Smooth muscle cell (in vitro differentiated cells): ENCODE data around the gene CILP2. TPM values are rescaled to one million over a fixed set of nuclear protein-coding genes. Genes with fewer than 3 reads are reported as not detected.

Experiments used
- DNase-seq: peaks from one replicate; lab custom pipeline; 2025; ENCODE audit not compliant: unreplicated experiment; lab: John Stamatoyannopoulos, UW
- H2AFZ ChIP-seq: fragments of 200-600 bp; sonication (generic); 2 replicates; pipeline ENCODE4 v1.6.0; 2016; ENCODE audit warnings: antibody characterized with exemption, low read depth, mild to moderate bottlenecking
- H3F3A ChIP-seq: fragments of 200-600 bp; sonication (generic); 2 replicates; pipeline ENCODE4 v1.6.0; 2017; ENCODE audit warnings: antibody characterized with exemption, low read depth
- H3K27ac ChIP-seq: fragments of 200-600 bp; sonication (generic); 2 replicates; pipeline ENCODE4 v1.5.1; 2016; ENCODE audit warnings: low read depth, mild to moderate bottlenecking
- H3K27me3 ChIP-seq: fragments of 200-600 bp; sonication (generic); 2 replicates; pipeline ENCODE4 v1.6.1; 2016; ENCODE audit warnings: low read depth, mild to moderate bottlenecking
- H3K36me3 ChIP-seq: fragments of 200-600 bp; sonication (generic); 2 replicates; pipeline ENCODE4 v1.5.1; 2016; ENCODE audit warnings: low read depth
- H3K4me1 ChIP-seq: fragments of 200-600 bp; sonication (generic); 2 replicates; pipeline ENCODE4 v1.5.1; 2016; ENCODE audit warnings: low read depth
- H3K4me2 ChIP-seq: fragments of 200-600 bp; sonication (generic); 2 replicates; pipeline ENCODE4 v1.6.0; 2016; ENCODE audit warnings: mild to moderate bottlenecking
- H3K4me3 ChIP-seq: fragments of 200-600 bp; sonication (generic); 2 replicates; pipeline ENCODE4 v1.5.1; 2016; ENCODE audit warnings: mild to moderate bottlenecking
- H3K79me2 ChIP-seq: fragments of 200-600 bp; sonication (generic); 2 replicates; pipeline ENCODE4 v1.6.0; 2016; ENCODE audit warnings: low read depth, mild to moderate bottlenecking
- H3K9ac ChIP-seq: fragments of 200-600 bp; sonication (generic); 2 replicates; pipeline ENCODE4 v1.6.0; 2016; ENCODE audit warnings: low read depth
- H3K9me3 ChIP-seq: fragments of 200-600 bp; sonication (generic); replicated peaks from 2 replicates; pipeline ENCODE4 v1.5.1; 2016; ENCODE audit warnings: low read depth
- H4K20me1 ChIP-seq: fragments of 200-600 bp; sonication (generic); 2 replicates; pipeline ENCODE4 v1.6.0; 2016; ENCODE audit warnings: low read depth
- WGBS: methylation state at CpG from one replicate; pipeline ENCODE4 v1.1.7; 2016; ENCODE audit warnings: low lambda C conversion rate; 5-methylcytosine and 5-hydroxymethylcytosine counted together
- polyA plus RNA-seq: library from polyadenylated mRNA; unstranded; fragments of >200 nt; fragmentation: Nextera tagmentation; extraction: Ambion mirVana; gene quantifications from 2 replicates; pipeline ENCODE4 v1.2.1, GENCODE V29; 2016
- total RNA-seq: library from RNA; depleted of rRNA; stranded (reverse); fragments of >200 nt; gene quantifications from 2 replicates; pipeline ENCODE4 v1.2.3, GENCODE V29; 2014
- TF ChIP-seq, protein P1 (sequence below): fragments of 200-600 bp; sonication (generic); IDR thresholded peaks from 2 replicates; pipeline ENCODE4 v1.5.1; 2017; ENCODE audit warnings: borderline replicate concordance, mild to moderate bottlenecking, antibody characterized with exemption; ENCODE audit not compliant: insufficient read depth, poor library complexity, severe bottlenecking

CILP2 gene
- total and polyA plus RNA-seq, 2 experiments from 2014 or later: 27.2 to 95.0 TPM

DNA sequence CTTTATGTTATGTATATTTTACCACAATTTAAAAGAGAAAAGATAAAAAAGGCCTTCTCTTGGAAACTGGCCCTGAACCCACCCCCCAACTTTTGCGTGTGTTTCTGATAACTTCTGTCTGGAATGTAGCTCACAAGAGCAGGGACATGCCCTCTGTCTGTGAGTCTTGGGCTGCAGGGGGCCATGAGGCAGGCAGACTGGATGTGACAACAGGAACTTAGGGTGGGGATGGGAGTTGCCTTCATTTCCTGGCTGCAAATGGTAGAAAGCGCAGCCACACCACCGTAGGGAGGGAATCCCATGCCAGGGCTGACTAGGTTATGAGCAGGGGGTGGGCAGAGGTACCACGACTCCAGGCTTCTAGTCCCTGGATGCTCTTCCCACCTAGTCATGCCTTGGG, 21.9 kb downstream of the CILP2 start:
- H3K27me3 ChIP-seq: no peaks in the 10 kb centered on the region
- DNase-seq: no peak
- no peaks in the 10 kb centered on the region for H3K36me3 ChIP-seq
- 74% methylated on average over 4 of the region's 4 CpGs for WGBS
- no peak overlapping the region for H3K9ac ChIP-seq
- TF ChIP-seq, protein P1, sequence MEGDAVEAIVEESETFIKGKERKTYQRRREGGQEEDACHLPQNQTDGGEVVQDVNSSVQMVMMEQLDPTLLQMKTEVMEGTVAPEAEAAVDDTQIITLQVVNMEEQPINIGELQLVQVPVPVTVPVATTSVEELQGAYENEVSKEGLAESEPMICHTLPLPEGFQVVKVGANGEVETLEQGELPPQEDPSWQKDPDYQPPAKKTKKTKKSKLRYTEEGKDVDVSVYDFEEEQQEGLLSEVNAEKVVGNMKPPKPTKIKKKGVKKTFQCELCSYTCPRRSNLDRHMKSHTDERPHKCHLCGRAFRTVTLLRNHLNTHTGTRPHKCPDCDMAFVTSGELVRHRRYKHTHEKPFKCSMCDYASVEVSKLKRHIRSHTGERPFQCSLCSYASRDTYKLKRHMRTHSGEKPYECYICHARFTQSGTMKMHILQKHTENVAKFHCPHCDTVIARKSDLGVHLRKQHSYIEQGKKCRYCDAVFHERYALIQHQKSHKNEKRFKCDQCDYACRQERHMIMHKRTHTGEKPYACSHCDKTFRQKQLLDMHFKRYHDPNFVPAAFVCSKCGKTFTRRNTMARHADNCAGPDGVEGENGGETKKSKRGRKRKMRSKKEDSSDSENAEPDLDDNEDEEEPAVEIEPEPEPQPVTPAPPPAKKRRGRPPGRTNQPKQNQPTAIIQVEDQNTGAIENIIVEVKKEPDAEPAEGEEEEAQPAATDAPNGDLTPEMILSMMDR: no peak
- no peak overlapping the region for H3K4me3 ChIP-seq
- no peaks in the 10 kb centered on the region for H3F3A ChIP-seq
- H4K20me1 ChIP-seq: no peaks in the 10 kb centered on the region
- no peaks in the 10 kb centered on the region for H3K9me3 ChIP-seq
- no peak overlapping the region for H2AFZ ChIP-seq
- H3K79me2 ChIP-seq: no peaks in the 10 kb centered on the region
- no peaks in the 10 kb centered on the region for H3K4me1 ChIP-seq
- no peak overlapping the region for H3K4me2 ChIP-seq
- H3K27ac ChIP-seq: no peak overlapping the region

DNA sequence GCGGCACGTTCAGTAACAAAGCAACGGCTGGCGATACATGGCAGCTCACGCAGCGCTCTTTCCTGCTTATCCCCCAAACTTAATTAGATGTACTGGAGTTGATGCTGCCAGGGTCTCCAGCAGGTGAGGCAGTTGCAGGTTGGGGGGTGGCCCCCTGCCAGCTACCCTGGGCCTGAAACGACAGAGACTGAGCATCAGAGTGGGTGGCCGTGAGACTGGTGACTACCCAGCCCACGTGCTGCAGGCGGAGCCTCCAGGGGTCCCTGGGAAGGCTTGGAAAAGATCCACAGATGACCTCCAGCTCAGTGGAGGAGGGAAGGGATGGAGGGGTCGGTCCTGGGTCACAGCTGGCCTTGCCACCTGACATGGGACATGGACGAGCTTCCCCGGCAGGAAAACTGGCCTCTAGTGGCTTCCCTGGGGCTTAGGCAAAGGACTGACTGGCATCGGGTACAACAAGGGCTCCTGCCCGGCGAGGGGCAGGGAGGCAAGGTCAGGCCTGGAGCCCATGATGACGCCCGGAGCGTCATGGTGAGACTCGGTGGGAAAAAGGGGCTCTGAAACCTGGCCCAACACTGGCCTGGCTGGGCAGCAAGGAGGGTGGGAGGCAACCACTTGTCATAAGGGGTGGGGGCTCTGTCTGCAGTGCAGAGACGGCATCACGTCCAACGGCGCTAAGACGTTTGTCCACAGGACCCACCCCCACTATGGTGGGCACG, 24.0 kb downstream of the CILP2 start:
- no peak overlapping the region for H3K9ac ChIP-seq
- H4K20me1 ChIP-seq: no peaks in the 10 kb centered on the region
- no peak overlapping the region for H3K27ac ChIP-seq
- no peak for DNase-seq
- H3K4me1 ChIP-seq: no peaks in the 10 kb centered on the region
- TF ChIP-seq, protein P1: no peak
- no peaks in the 10 kb centered on the region for H3K36me3 ChIP-seq
- no peaks in the 10 kb centered on the region for H3K9me3 ChIP-seq
- H3F3A ChIP-seq: no peaks in the 10 kb centered on the region
- 95% methylated on average over 26 of the region's 26 CpGs for WGBS
- H3K79me2 ChIP-seq: no peaks in the 10 kb centered on the region
- no peak overlapping the region for H2AFZ ChIP-seq
- H3K4me3 ChIP-seq: no peak overlapping the region
- no peaks in the 10 kb centered on the region for H3K27me3 ChIP-seq
- H3K4me2 ChIP-seq: no peak overlapping the region

DNA sequence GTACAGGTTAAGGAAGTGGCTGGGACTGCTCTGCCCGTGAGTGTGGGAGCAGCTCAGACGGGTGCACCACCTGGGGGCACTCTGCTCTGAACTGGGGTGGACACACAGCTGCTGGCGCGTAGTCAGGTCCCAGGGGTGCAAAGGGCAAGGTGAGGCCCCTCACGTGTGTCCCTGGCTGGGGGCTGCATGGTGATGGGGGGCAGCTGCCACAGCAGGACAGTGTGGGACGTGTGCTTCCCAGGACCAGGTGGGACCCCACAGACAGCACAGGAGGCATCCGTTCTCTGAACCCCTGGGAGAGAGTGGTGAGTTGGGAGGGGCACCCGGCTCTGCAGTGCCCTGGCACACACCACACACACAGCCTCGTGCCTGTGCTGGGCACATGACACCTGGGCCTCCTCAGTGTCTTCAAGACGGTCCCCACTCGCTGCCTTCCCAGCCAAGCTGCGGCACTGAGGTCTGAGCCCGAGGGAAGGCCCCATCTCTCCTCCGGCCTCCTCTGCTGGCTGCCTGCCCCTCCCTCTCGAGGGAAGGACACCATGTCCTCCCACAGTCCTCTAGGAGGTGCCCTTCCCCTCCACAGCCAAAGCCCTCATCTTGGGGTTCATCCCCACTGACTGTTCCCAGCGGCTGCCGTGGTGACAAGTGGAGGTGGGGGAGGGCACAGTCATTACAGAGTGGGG, 24.7 kb downstream of the CILP2 start:
- H4K20me1 ChIP-seq: no peaks in the 10 kb centered on the region
- DNase-seq: no peak
- H2AFZ ChIP-seq: no peak overlapping the region
- H3K9ac ChIP-seq: no peak overlapping the region
- H3K9me3 ChIP-seq: no peaks in the 10 kb centered on the region
- no peaks in the 10 kb centered on the region for H3K27me3 ChIP-seq
- H3K4me1 ChIP-seq: no peaks in the 10 kb centered on the region
- H3K27ac ChIP-seq: no peak overlapping the region
- no peak overlapping the region for H3K4me2 ChIP-seq
- TF ChIP-seq, protein P1: no peak
- 93% methylated on average over 17 of the region's 17 CpGs for WGBS
- H3K36me3 ChIP-seq: no peaks in the 10 kb centered on the region
- H3F3A ChIP-seq: no peaks in the 10 kb centered on the region
- no peak overlapping the region for H3K4me3 ChIP-seq
- H3K79me2 ChIP-seq: no peaks in the 10 kb centered on the region

DNA sequence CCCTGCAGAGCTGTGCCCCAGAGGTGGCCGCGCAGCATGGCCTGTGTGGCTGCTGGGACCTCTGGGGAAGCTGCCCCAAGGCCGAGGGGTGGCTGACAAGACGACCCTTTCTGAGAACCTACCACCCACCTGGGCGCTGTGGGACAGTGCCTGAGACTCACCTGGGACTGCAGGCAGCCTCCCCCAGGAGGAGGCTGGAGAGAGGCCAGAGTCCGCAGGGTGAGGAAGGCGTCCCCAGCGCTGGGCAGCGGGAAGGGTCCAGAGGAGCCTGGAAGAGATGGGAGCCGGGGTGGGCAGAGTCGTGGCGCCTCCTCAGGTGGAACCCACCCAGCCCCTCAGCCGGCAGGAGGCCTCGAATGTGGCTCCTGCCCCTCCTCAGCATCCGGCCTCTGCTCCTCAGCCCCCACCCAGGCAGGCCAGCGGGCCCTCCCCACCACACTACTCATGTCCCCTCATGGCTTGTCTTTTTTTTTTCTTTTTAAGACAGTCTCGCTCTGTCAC, 25.3 kb downstream of the CILP2 start:
- 96% methylated on average over 11 of the region's 17 CpGs for WGBS
- Histone ChIP-seq H3K9me3 (no peaks in the 10 kb centered on the region), H2AFZ (no peak overlapping the region), H3K36me3 (no peaks in the 10 kb centered on the region), H3F3A (no peaks in the 10 kb centered on the region), H3K4me3 (no peak overlapping the region), H3K27ac (no peak overlapping the region), H3K9ac (no peak overlapping the region), H3K4me2 (no peak overlapping the region), H3K27me3 (no peaks in the 10 kb centered on the region), H4K20me1 (no peaks in the 10 kb centered on the region), H3K4me1 (no peaks in the 10 kb centered on the region), H3K79me2 (no peaks in the 10 kb centered on the region)
- DNase-seq: no peak
- TF ChIP-seq, protein P1: no peak
